IMR-90 (cell line): Measurements from ENCODE around the gene PIGN. TPM values are rescaled to one million over a fixed set of nuclear protein-coding genes. Genes with fewer than 3 reads are reported as not detected.

ENCODE experiments used
- ATAC-seq: fragments of 200-7000 bp; cut with Tn5 transposase; 2 replicates; pipeline ENCODE4 v1.9.1; 2020; ENCODE audit warnings: low read depth, mild to moderate bottlenecking, moderate library complexity
- BruUV-seq: library from RNA; stranded (reverse); fragments of 400-500 nt; replicated peaks from 2 replicates; lab custom pipeline; 2021; lab: Mats Ljungman, UMichigan
- CTCF ChIA-PET: fragments of 300-600 bp; formaldehyde crosslinking; extraction: SDS; loops from one replicate; lab custom pipeline; 2021; ENCODE audit warnings: antibody characterized with exemption; lab: Yijun Ruan, JAX
- POLR2A ChIA-PET: fragments of 300-600 bp; sonication (Branson Sonifier 250); formaldehyde crosslinking; loops from one replicate; lab custom pipeline; 2022; ENCODE audit warnings: antibody characterized with exemption; ENCODE audit not compliant: unreplicated experiment; lab: Charles Lee
- DNase-seq: peaks from one replicate; pipeline ENCODE4 v3.0.0; 2013
- H2AFZ ChIP-seq: replicated peaks from 2 replicates; pipeline ENCODE3; 2013; ENCODE audit warnings: low read length, mild to moderate bottlenecking; ENCODE audit not compliant: poor library complexity
- H2AK5ac ChIP-seq: 2 replicates; pipeline ENCODE4 v1.6.1; 2013; ENCODE audit warnings: low read depth, low read length, inconsistent platforms
- H2AK9ac ChIP-seq: replicated peaks from 2 replicates; pipeline ENCODE3; 2013; ENCODE audit warnings: mild to moderate bottlenecking, low read depth, low read length, moderate library complexity; ENCODE audit not compliant: poor library complexity
- H2BK120ac ChIP-seq: 2 replicates; pipeline ENCODE4 v1.6.1; 2013; ENCODE audit warnings: low read depth, low read length, inconsistent platforms
- H2BK15ac ChIP-seq: 3 replicates; pipeline ENCODE4 v1.6.1; 2013; ENCODE audit warnings: low read depth, low read length, inconsistent platforms
- H2BK20ac ChIP-seq: 2 replicates; pipeline ENCODE4 v1.6.1; 2013; ENCODE audit warnings: low read depth, mild to moderate bottlenecking, inconsistent platforms, low read length, moderate library complexity
- H2BK5ac ChIP-seq: 2 replicates; pipeline ENCODE4 v1.6.1; 2013; ENCODE audit warnings: mild to moderate bottlenecking, low read depth, low read length, inconsistent platforms; ENCODE audit not compliant: poor library complexity, severe bottlenecking
- H3K14ac ChIP-seq: replicated peaks from 2 replicates; pipeline ENCODE4 v1.6.1; 2013; ENCODE audit warnings: low read depth, low read length, inconsistent platforms
- H3K18ac ChIP-seq: 2 replicates; pipeline ENCODE4 v1.6.1; 2013; ENCODE audit warnings: low read depth, low read length, control low read depth
- H3K23ac ChIP-seq: 2 replicates; pipeline ENCODE4 v1.6.1; 2013; ENCODE audit warnings: low read depth, low read length, inconsistent platforms
- H3K27ac ChIP-seq: 2 replicates; pipeline ENCODE4 v1.5.1; 2013; ENCODE audit warnings: mild to moderate bottlenecking, control low read depth, low read length; ENCODE audit not compliant: insufficient read depth
- H3K27me3 ChIP-seq: 2 replicates; pipeline ENCODE4 v1.6.1; 2013; ENCODE audit warnings: low read length; ENCODE audit not compliant: control insufficient read depth, insufficient read depth
- H3K36me3 ChIP-seq: 2 replicates; pipeline ENCODE4 v1.6.1; 2013; ENCODE audit warnings: low read length, mixed read lengths; ENCODE audit not compliant: control insufficient read depth, insufficient read depth
- H3K4ac ChIP-seq: 2 replicates; pipeline ENCODE4 v1.6.1; 2013; ENCODE audit warnings: low read depth, low read length, inconsistent platforms
- H3K4me1 ChIP-seq: 2 replicates; pipeline ENCODE4 v1.6.1; 2013; ENCODE audit warnings: low read length, mixed read lengths; ENCODE audit not compliant: control insufficient read depth, insufficient read depth
- H3K4me2 ChIP-seq: 2 replicates; pipeline ENCODE4 v1.6.1; 2013; ENCODE audit warnings: low read depth, mild to moderate bottlenecking, control low read depth, low read length, moderate library complexity
- H3K4me3 ChIP-seq: 2 replicates; pipeline ENCODE4 v1.5.1; 2013; ENCODE audit warnings: low read depth, mild to moderate bottlenecking, control low read depth, low read length, moderate library complexity; ENCODE audit not compliant: insufficient read depth
- H3K56ac ChIP-seq: 2 replicates; pipeline ENCODE4 v1.6.1; 2013; ENCODE audit warnings: low read length, inconsistent platforms; ENCODE audit not compliant: insufficient read depth; ENCODE audit errors: extremely low read depth
- H3K79me1 ChIP-seq, 2 experiments: 2 replicates each; pipeline ENCODE4 v1.6.1; 2013; ENCODE audit warnings: low read length in 2 of 2, inconsistent platforms in 1 of 2, low read depth in 1 of 2
- H3K9ac ChIP-seq: 2 replicates; pipeline ENCODE4 v1.6.1; 2013; ENCODE audit warnings: low read depth, low read length, control low read depth
- H3K9me1 ChIP-seq: 2 replicates; pipeline ENCODE4 v1.6.1; 2013; ENCODE audit warnings: low read length, inconsistent platforms; ENCODE audit not compliant: insufficient read depth
- H3K9me3 ChIP-seq: 2 replicates; pipeline ENCODE4 v1.6.1; 2013; ENCODE audit warnings: low read length; ENCODE audit not compliant: control insufficient read depth, insufficient read depth
- H4K20me1 ChIP-seq: 2 replicates; pipeline ENCODE4 v1.6.1; 2013; ENCODE audit warnings: low read length, inconsistent platforms; ENCODE audit not compliant: insufficient read depth
- H4K5ac ChIP-seq: 2 replicates; pipeline ENCODE4 v1.6.1; 2013; ENCODE audit warnings: mild to moderate bottlenecking, low read depth, low read length, control low read depth
- H4K8ac ChIP-seq, 2 experiments: 2 replicates each; pipeline ENCODE4 v1.6.1; 2013; ENCODE audit warnings: low read depth in 2 of 2, low read length in 2 of 2, control low read depth in 1 of 2, inconsistent platforms in 1 of 2
- H4K91ac ChIP-seq: 2 replicates; pipeline ENCODE4 v1.6.1; 2013; ENCODE audit warnings: low read depth, low read length, inconsistent platforms; ENCODE audit not compliant: insufficient read depth
- BHLHE40 ChIP-seq: fragments of 150-350 bp; IDR thresholded peaks from 2 replicates; pipeline ENCODE4 v1.6.1; 2016; ENCODE audit warnings: mild to moderate bottlenecking, low read depth, low read length
- CEBPB ChIP-seq: IDR thresholded peaks from 2 replicates; pipeline ENCODE4 v1.6.1; 2012; ENCODE audit warnings: low read depth, low read length, improper control_type of control experiment
- CHD1 ChIP-seq: IDR thresholded peaks from 2 replicates; pipeline ENCODE4 v1.6.1; 2012; ENCODE audit warnings: low read depth, low read length, improper control_type of control experiment
- ELK1 ChIP-seq: fragments of 150-350 bp; IDR thresholded peaks from 2 replicates; pipeline ENCODE4 v1.6.1; 2016; ENCODE audit warnings: low read depth, mild to moderate bottlenecking, low read length, moderate library complexity, borderline replicate concordance
- FOS ChIP-seq: fragments of 150-350 bp; IDR thresholded peaks from 2 replicates; pipeline ENCODE4 v1.6.1; 2016; ENCODE audit warnings: low read depth, low read length
- MAFK ChIP-seq: IDR thresholded peaks from 2 replicates; pipeline ENCODE4 v1.6.1; 2012; ENCODE audit warnings: low read depth, low read length, improper control_type of control experiment
- MAZ ChIP-seq: IDR thresholded peaks from 2 replicates; pipeline ENCODE4 v1.6.1; 2012; ENCODE audit warnings: low read depth, mild to moderate bottlenecking, low read length, improper control_type of control experiment, moderate library complexity, borderline replicate concordance
- MXI1 ChIP-seq: IDR thresholded peaks from 2 replicates; pipeline ENCODE4 v1.6.1; 2012; ENCODE audit warnings: low read depth, mild to moderate bottlenecking, low read length, moderate library complexity, borderline replicate concordance
- NFE2L2 ChIP-seq: fragments of 150-350 bp; IDR thresholded peaks from 2 replicates; pipeline ENCODE4 v1.6.1; 2016; ENCODE audit warnings: low read depth, mild to moderate bottlenecking, low read length
- POLR2A ChIP-seq: IDR thresholded peaks from 2 replicates; pipeline ENCODE4 v1.6.1; 2012; ENCODE audit warnings: mild to moderate bottlenecking, low read depth, low read length
- RAD21 ChIP-seq: IDR thresholded peaks from 2 replicates; pipeline ENCODE4 v1.6.1; 2012; ENCODE audit warnings: low read length, improper control_type of control experiment
- RCOR1 ChIP-seq: IDR thresholded peaks from 2 replicates; pipeline ENCODE4 v1.6.1; 2012; ENCODE audit warnings: mild to moderate bottlenecking, low read length, improper control_type of control experiment; ENCODE audit not compliant: insufficient replicate concordance
- RFX5 ChIP-seq: IDR thresholded peaks from 2 replicates; pipeline ENCODE4 v1.8.0; 2012; ENCODE audit warnings: low read depth, mild to moderate bottlenecking, low read length, moderate library complexity
- SMC3 ChIP-seq: fragments of 150-350 bp; IDR thresholded peaks from 2 replicates; pipeline ENCODE4 v1.6.1; 2016; ENCODE audit warnings: low read depth, mild to moderate bottlenecking, antibody characterized with exemption, low read length, moderate library complexity
- USF2 ChIP-seq: fragments of 150-350 bp; IDR thresholded peaks from 2 replicates; pipeline ENCODE4 v1.6.1; 2017; ENCODE audit warnings: mild to moderate bottlenecking, antibody characterized with exemption, low read length, low read depth
- WGBS, 2 experiments: methylation state at CpG; one replicate each; pipeline versions ENCODE4 v1.1.5 to v1.1.7; 2013; ENCODE audit warnings: missing lambda C conversion rate in 2 of 2; ENCODE audit not compliant: insufficient read length in 1 of 2; ENCODE audit errors: extremely low coverage in 2 of 2; 5-methylcytosine and 5-hydroxymethylcytosine counted together
- dilution Hi-C: fragments of 300-500 bp; cut with HindIII; formaldehyde crosslinking; loops from one replicate; pipeline ENCODE4 v1.14.3; 2018; ENCODE audit warnings: low sequenced_read_pairs; ENCODE audit not compliant: unreplicated experiment
- in situ Hi-C: fragments of 300-500 bp; cut with MboI; formaldehyde crosslinking; loops from 3 replicates; pipeline ENCODE4 v1.14.3; 2019; ENCODE audit warnings: low sequenced_read_pairs, inconsistent platforms, mixed read lengths
- intact Hi-C: fragments of 100-400 bp; cut with micrococcal nuclease; formaldehyde crosslinking; loops from 2 replicates; pipeline ENCODE4 v1.10.0; 2022
- polyA plus RNA-seq, 3 experiments: library from polyadenylated mRNA; depleted of rRNA; stranded (reverse); fragments of >200 nt; gene quantifications; 2 replicates each; pipeline ENCODE4 v1.2.3, GENCODE V29; 2012; ENCODE audit warnings: low replicate concordance in 1 of 3
- total RNA-seq: library from RNA; depleted of rRNA; stranded (reverse); fragments of >200 nt; gene quantifications from 2 replicates; pipeline ENCODE4 v1.2.3, GENCODE V29; 2012

PIGN gene
- total and polyA plus RNA-seq, 2 of the 4 experiments (the other 2 are of a cell fraction): 9.0 to 17.9 TPM

- Histone ChIP-seq H2AK9ac (no peak overlapping the region), H3K18ac (no peak overlapping the region), H2BK20ac (no peak overlapping the region), H3K56ac (no peak overlapping the region), H2BK5ac (no peak overlapping the region), H3K4ac (no peak overlapping the region), H4K91ac (no peak overlapping the region), H3K9me1 (no peaks in the 10 kb centered on the region; the same call in 1 of the 2 replicates), H2BK120ac (no peak overlapping the region), H3K9ac (no peak overlapping the region), H3K4me2 (no peak overlapping the region), H3K9me3 (no peaks in the 10 kb centered on the region), H4K5ac (no peak overlapping the region), H2AK5ac (no peak overlapping the region), H3K27ac (no peak overlapping the region), H3K27me3 (no peaks in the 10 kb centered on the region), H4K8ac (no peak overlapping the region), H3K36me3 (no peaks in the 10 kb centered on the region), H3K4me3 (no peak overlapping the region), H3K79me1 (peaks cover 4 to 24% of the 10 kb centered on the region in 2 experiments), H3K14ac (no peak overlapping the region), H4K20me1 (peaks cover 9% of the 10 kb centered on the region; the same call in 1 of the 2 replicates), H3K4me1 (peaks cover 3% of the 10 kb centered on the region; the same call in 1 of the 2 replicates), H2BK15ac (no peak overlapping the region), H2AFZ (no peak overlapping the region), H3K23ac (no peak overlapping the region)
- no CpG with 5 or more reads among the region's 2 CpGs for WGBS, 2 experiments
- dilution Hi-C loops: no loop called here
- DNase-seq (peak; percentile 68), ATAC-seq (no peak)
- ChIA-PET CTCF (interaction anchor here (0.6 to 2.3 kb wide), 2 partner anchors 21 to 66 kb away, joined by 4 to 9 read pairs; no protein-coding TSS in a partner anchor), POLR2A (no interaction called here)
- intact Hi-C loops: loop anchor here (1.0 to 10.0 kb wide), 5 partner anchors 66 to 801 kb away; partner anchors contain the start of genes PHLPP1 and ZCCHC2
- no TSS peak for BruUV-seq
- in situ Hi-C loops: loop anchor here (10.0 to 25.0 kb wide), 3 partner anchors 391 to 804 kb away; partner anchors contain the start of gene PHLPP1
- no peak for TF ChIP-seq RCOR1
- TF ChIP-seq RAD21: peak; percentile 94
- TF ChIP-seq POLR2A: no peak
- TF ChIP-seq CEBPB: no peak
- TF ChIP-seq BHLHE40: no peak
- TF ChIP-seq FOS: no peak
- TF ChIP-seq NFE2L2: no peak
- TF ChIP-seq USF2: no peak
- TF ChIP-seq ELK1: no peak
- no peak for TF ChIP-seq MXI1
- no peak for TF ChIP-seq MAZ
- peak; percentile 78 for TF ChIP-seq SMC3
- no peak for TF ChIP-seq CHD1
- TF ChIP-seq MAFK: no peak
- no peak for TF ChIP-seq RFX5
Measured at GRCh38 chr18:62183578-62184195, 3.2 kb downstream of the PIGN start.
